OCI-LY1 (cell line): ENCODE data around the gene KDM4B.

Experiments used
- EZH2 ChIP-seq: fragments of 200-600 bp; sonication (generic), shearing (Covaris generic); IDR thresholded peaks from 2 replicates; pipeline ENCODE4 v1.8.0; 2017; ENCODE audit warnings: borderline replicate concordance, mixed run types, mild to moderate bottlenecking, antibody characterized with exemption, low read length, moderate library complexity, mixed read lengths
- TF ChIP-seq, protein P1 (sequence below): fragments of 200-600 bp; sonication (generic), shearing (Covaris generic); IDR thresholded peaks from 2 replicates; pipeline ENCODE4 v1.5.1; 2017; ENCODE audit warnings: mild to moderate bottlenecking, antibody characterized with exemption, low read length, moderate library complexity, mixed read lengths

- TF ChIP-seq, protein P1, sequence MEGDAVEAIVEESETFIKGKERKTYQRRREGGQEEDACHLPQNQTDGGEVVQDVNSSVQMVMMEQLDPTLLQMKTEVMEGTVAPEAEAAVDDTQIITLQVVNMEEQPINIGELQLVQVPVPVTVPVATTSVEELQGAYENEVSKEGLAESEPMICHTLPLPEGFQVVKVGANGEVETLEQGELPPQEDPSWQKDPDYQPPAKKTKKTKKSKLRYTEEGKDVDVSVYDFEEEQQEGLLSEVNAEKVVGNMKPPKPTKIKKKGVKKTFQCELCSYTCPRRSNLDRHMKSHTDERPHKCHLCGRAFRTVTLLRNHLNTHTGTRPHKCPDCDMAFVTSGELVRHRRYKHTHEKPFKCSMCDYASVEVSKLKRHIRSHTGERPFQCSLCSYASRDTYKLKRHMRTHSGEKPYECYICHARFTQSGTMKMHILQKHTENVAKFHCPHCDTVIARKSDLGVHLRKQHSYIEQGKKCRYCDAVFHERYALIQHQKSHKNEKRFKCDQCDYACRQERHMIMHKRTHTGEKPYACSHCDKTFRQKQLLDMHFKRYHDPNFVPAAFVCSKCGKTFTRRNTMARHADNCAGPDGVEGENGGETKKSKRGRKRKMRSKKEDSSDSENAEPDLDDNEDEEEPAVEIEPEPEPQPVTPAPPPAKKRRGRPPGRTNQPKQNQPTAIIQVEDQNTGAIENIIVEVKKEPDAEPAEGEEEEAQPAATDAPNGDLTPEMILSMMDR, result no peak
- TF ChIP-seq EZH2, result no peak
These were observed 146.9 kb downstream of the KDM4B start for GRCh38 chr19:5115771-5116202.
